ENCODE data around the gene DGKG. TPM values are rescaled to one million over a fixed set of nuclear protein-coding genes. Genes with fewer than 3 reads are reported as not detected.

The DGKG gene
- total RNA-seq, 1 donor from 2014 or later = 6.3 TPM

- DNase-seq (ENCODE audit: low read depth) = no peak
Observed at GRCh38 chr3:186110975-186111974, 250.8 kb downstream of the DGKG start.

- peak; percentile 38 for DNase-seq (ENCODE audit: low read depth)
Observed at GRCh38 chr3:186109897-186110803, 251.9 kb downstream of the DGKG start.

- DNase-seq (ENCODE audit: low read depth) = peak; percentile 100
Observed at GRCh38 chr3:186108941-186109865, 252.8 kb downstream of the DGKG start, which contains the start of gene ETV5. TSS of gene ETV5 (minus strand) at chr3:186109089. CDS start at chr3:186105868, 3,221 bp downstream.

- DNase-seq (ENCODE audit: low read depth) = peak; percentile 69
Observed at GRCh38 chr3:186108106-186108940, 253.7 kb downstream of the DGKG start.

- peak; percentile 73 for DNase-seq (ENCODE audit: low read depth)
Observed at GRCh38 chr3:186107215-186108105, 254.6 kb downstream of the DGKG start.

- DNase-seq (ENCODE audit: low read depth) = no peak
Observed at GRCh38 chr3:186105543-186105942, 256.5 kb downstream of the DGKG start.

- DNase-seq (ENCODE audit: low read depth) = no peak
Observed at GRCh38 chr3:186102687-186103086, 259.3 kb downstream of the DGKG start.

GRCh38 chr3:186100398-186100797, 261.6 kb downstream of the DGKG start:
- DNase-seq (ENCODE audit: low read depth) = no peak

- DNase-seq (ENCODE audit: low read depth) = peak; percentile 89
Observed at GRCh38 chr3:186099178-186099577, 262.9 kb downstream of the DGKG start.

GRCh38 chr3:186098740-186099139, 263.3 kb downstream of the DGKG start:
- peak; percentile 70 for DNase-seq (ENCODE audit: low read depth)

GRCh38 chr3:186097663-186098451, 264.2 kb downstream of the DGKG start:
- DNase-seq (ENCODE audit: low read depth) = peak; percentile 88

GRCh38 chr3:186097317-186097662, 264.7 kb downstream of the DGKG start:
- no peak for DNase-seq (ENCODE audit: low read depth)

Other genes starting within 250 kb of the DGKG start
- 0.47 and 0.48 TPM in 2 replicates for gene CRYGS, start 182.1 kb upstream of the DGKG start, total RNA-seq
- gene TBCCD1, start 205.1 kb upstream of the DGKG start, total RNA-seq = 13.0 and 13.8 TPM in 2 replicates
- gene DNAJB11, start 208.5 kb upstream of the DGKG start, total RNA-seq = 109 and 188 TPM in 2 replicates

Measured in myocyte (in vitro differentiated cells).